ENCODE results near the gene SLC5A5.
"Not testable (repeated sequence)": the region's sequence is repeated elsewhere in the genome, so short reads cannot be mapped to it uniquely, and the experiment has no call there.

SLC5A5 gene

DNA sequence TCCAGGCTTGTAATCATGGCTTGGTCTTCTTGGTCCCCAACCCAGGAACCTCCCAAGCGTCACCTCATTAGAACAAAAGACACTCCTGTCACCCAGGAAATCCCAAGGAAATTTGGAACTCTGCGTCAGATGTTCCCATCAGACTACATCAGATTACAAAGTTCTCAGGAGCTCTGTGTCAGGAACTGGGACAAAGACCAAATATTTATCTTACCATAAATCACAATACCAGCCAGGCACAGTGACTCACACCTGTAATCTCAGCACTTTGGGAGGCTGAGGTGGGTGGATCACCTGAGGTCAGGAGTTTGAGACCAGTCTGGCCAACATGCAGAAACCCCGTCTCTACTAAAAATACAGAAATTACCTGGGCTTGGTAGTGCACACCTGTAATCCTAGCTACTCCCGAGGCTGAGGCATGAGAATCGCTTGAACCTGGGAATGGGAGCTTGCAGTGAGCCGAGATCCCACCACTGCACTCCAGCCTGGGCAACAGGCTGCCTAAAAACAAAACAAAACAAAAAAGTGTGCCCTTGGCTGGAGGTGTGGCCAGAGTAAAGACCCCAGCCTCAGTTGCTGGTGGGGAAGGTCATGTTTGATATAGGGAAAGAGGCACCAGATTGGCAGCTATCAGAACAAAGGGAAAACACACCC lies 44.3 kb downstream of the SLC5A5 start (continued):
- TF ChIP-seq, protein P1, sequence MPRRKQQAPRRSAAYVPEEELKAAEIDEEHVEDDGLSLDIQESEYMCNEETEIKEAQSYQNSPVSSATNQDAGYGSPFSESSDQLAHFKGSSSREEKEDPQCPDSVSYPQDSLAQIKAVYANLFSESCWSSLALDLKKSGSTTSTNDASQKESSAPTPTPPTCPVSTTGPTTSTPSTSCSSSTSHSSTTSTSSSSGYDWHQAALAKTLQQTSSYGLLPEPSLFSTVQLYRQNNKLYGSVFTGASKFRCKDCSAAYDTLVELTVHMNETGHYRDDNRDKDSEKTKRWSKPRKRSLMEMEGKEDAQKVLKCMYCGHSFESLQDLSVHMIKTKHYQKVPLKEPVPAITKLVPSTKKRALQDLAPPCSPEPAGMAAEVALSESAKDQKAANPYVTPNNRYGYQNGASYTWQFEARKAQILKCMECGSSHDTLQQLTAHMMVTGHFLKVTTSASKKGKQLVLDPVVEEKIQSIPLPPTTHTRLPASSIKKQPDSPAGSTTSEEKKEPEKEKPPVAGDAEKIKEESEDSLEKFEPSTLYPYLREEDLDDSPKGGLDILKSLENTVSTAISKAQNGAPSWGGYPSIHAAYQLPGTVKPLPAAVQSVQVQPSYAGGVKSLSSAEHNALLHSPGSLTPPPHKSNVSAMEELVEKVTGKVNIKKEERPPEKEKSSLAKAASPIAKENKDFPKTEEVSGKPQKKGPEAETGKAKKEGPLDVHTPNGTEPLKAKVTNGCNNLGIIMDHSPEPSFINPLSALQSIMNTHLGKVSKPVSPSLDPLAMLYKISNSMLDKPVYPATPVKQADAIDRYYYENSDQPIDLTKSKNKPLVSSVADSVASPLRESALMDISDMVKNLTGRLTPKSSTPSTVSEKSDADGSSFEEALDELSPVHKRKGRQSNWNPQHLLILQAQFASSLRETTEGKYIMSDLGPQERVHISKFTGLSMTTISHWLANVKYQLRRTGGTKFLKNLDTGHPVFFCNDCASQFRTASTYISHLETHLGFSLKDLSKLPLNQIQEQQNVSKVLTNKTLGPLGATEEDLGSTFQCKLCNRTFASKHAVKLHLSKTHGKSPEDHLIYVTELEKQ (tag by site-specific recombination; IDR thresholded peaks at IDR 0.05; ENCODE audit: borderline replicate concordance), result peak; percentile 17; the same call in 1 of the 2 replicates
- no peak for TF ChIP-seq ZNF169 (tag by site-specific recombination; IDR thresholded peaks at IDR 0.05)
- peak; percentile 30; the same call in 1 of the 2 replicates for TF ChIP-seq ZNF366 (tag by site-specific recombination; conservative IDR thresholded peaks at IDR 0.05)
- no peak for TF ChIP-seq ZNF37A (tag by site-specific recombination; IDR thresholded peaks at IDR 0.05)
- 0 out of 2 replicates have a peak, but pooled peaks have one; percentile 32 for TF ChIP-seq ZNF639 (tag by site-specific recombination; IDR thresholded peaks at IDR 0.05)
- TF ChIP-seq EGR2 (tag by site-specific recombination; IDR thresholded peaks at IDR 0.05; ENCODE audit: low read depth), result no peak
- no peak for TF ChIP-seq ZFP69B (tag by site-specific recombination; IDR thresholded peaks at IDR 0.05)
- TF ChIP-seq, protein P2, sequence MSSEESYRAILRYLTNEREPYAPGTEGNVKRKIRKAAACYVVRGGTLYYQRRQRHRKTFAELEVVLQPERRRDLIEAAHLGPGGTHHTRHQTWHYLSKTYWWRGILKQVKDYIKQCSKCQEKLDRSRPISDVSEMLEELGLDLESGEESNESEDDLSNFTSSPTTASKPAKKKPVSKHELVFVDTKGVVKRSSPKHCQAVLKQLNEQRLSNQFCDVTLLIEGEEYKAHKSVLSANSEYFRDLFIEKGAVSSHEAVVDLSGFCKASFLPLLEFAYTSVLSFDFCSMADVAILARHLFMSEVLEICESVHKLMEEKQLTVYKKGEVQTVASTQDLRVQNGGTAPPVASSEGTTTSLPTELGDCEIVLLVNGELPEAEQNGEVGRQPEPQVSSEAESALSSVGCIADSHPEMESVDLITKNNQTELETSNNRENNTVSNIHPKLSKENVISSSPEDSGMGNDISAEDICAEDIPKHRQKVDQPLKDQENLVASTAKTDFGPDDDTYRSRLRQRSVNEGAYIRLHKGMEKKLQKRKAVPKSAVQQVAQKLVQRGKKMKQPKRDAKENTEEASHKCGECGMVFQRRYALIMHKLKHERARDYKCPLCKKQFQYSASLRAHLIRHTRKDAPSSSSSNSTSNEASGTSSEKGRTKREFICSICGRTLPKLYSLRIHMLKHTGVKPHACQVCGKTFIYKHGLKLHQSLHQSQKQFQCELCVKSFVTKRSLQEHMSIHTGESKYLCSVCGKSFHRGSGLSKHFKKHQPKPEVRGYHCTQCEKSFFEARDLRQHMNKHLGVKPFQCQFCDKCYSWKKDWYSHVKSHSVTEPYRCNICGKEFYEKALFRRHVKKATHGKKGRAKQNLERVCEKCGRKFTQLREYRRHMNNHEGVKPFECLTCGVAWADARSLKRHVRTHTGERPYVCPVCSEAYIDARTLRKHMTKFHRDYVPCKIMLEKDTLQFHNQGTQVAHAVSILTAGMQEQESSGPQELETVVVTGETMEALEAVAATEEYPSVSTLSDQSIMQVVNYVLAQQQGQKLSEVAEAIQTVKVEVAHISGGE (tag by site-specific recombination; conservative IDR thresholded peaks at IDR 0.05; ENCODE audit: low read depth), result no peak
- TF ChIP-seq PRDM10 (tag by site-specific recombination; IDR thresholded peaks at IDR 0.05), result no peak
- no peak for TF ChIP-seq ZNF138 (tag by site-specific recombination; IDR thresholded peaks at IDR 0.05; ENCODE audit: borderline replicate concordance)
- TF ChIP-seq WT1 (tag by site-specific recombination; IDR thresholded peaks at IDR 0.05), result peak; percentile 39; the same call in 1 of the 2 replicates
- no peak for TF ChIP-seq ZNF202 (tag by site-specific recombination; IDR thresholded peaks at IDR 0.05; ENCODE audit: borderline replicate concordance)
- TF ChIP-seq ZEB2 (tag by site-specific recombination; IDR thresholded peaks at IDR 0.05), result no peak
- no peak for TF ChIP-seq ZNF549 (tag by site-specific recombination; IDR thresholded peaks at IDR 0.05)
- TF ChIP-seq ZNF488 (tag by site-specific recombination; IDR thresholded peaks at IDR 0.05), result no peak
- 0 out of 2 replicates have a peak, but pooled peaks have one; percentile 35 for TF ChIP-seq KLF1 (tag by site-specific recombination; IDR thresholded peaks at IDR 0.05)

DNA sequence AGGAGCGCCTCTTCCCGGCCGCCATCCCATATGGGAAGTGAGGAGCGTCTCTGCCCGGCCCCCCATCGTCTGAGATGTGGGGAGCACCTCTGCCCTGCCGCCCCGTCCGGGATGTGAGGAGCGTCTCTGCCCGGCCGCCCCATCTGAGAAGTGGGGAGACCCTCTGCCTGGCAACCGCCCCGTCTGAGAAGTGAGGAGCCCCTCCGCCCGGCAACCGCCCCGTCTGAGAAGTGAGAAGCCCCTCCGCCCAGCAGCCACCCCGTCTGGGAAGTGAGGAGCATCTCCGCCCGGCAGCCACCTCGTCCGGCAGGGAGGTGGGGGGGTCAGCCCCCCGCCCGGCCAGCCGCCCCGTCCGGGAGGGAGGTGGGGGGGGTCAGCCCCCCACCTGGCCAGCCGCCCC lies 46.4 kb downstream of the SLC5A5 start:
- CTCF ChIA-PET, result not testable (repeated sequence)

More for the DNA sequence above, 46.4 kb downstream of the SLC5A5 start:
- H3K9me3 ChIP-seq (ENCODE audit: control insufficient read depth, insufficient read depth, low read depth, low read length); H3K4me1 ChIP-seq (ENCODE audit: control insufficient read depth, insufficient read depth, low read length); H3K4me3 ChIP-seq (ENCODE audit: low read depth, low read length); POLR2A ChIA-PET; H3K36me3 ChIP-seq (ENCODE audit: control insufficient read depth in 2 of 2, insufficient read depth in 1 of 2, low read length in 2 of 2); H3K27ac ChIP-seq (ENCODE audit: extremely low read depth, low read depth, low read length): not testable (repeated sequence)
